ENCODE results near the gene ZNF91. TPM values are rescaled to one million over a fixed set of nuclear protein-coding genes. Genes with fewer than 3 reads are reported as not detected.
"Not testable (repeated sequence)": the region's sequence is repeated elsewhere in the genome, so short reads cannot be mapped to it uniquely, and the experiment has no call there.

ZNF91 gene
- total RNA-seq, 1 donor from 2014 or later = 7.9 TPM

- H3K4me3 ChIP-seq (ENCODE audit: low read depth, low read length) = no peak overlapping the region
- TF ChIP-seq CTCF (IDR thresholded peaks at IDR 0.05; ENCODE audit: insufficient read depth, low read length, severe bottlenecking) = no peak
- FAIRE-seq (no peak), DNase-seq (ENCODE audit: low read depth) (no peak)
- peaks cover 10% of the 10 kb centered on the region for H3K36me3 ChIP-seq (ENCODE audit: control insufficient read depth, insufficient read depth, low read length)
- no peaks in the 10 kb centered on the region for H3K27me3 ChIP-seq (ENCODE audit: control insufficient read depth, insufficient read depth, low read length)
These were observed 12.3 kb downstream of the ZNF91 start for GRCh38 chr19:23382955-23383354.

GRCh38 chr19:23381114-23381513 is 14.2 kb downstream of the ZNF91 start:
- FAIRE-seq (no peak), DNase-seq (ENCODE audit: low read depth) (no peak)
- H3K36me3 ChIP-seq (ENCODE audit: control insufficient read depth, insufficient read depth, low read length) = peaks cover 10% of the 10 kb centered on the region
- no peak for TF ChIP-seq CTCF (IDR thresholded peaks at IDR 0.05; ENCODE audit: insufficient read depth, low read length, severe bottlenecking)
- H3K4me3 ChIP-seq (ENCODE audit: low read depth, low read length) = no peak overlapping the region
- no peaks in the 10 kb centered on the region for H3K27me3 ChIP-seq (ENCODE audit: control insufficient read depth, insufficient read depth, low read length)

- H3K36me3 ChIP-seq (ENCODE audit: control insufficient read depth, insufficient read depth, low read length); H3K4me3 ChIP-seq (ENCODE audit: low read depth, low read length); FAIRE-seq; H3K27me3 ChIP-seq (ENCODE audit: control insufficient read depth, insufficient read depth, low read length); DNase-seq (ENCODE audit: low read depth): not testable (repeated sequence)
These were observed 15.6 kb downstream of the ZNF91 start for GRCh38 chr19:23379671-23380070.

- FAIRE-seq = no peak
- Histone ChIP-seq H3K4me3 (ENCODE audit: low read depth, low read length) (no peak overlapping the region), H3K36me3 (ENCODE audit: control insufficient read depth, insufficient read depth, low read length) (peaks cover 8% of the 10 kb centered on the region), H3K27me3 (ENCODE audit: control insufficient read depth, insufficient read depth, low read length) (no peaks in the 10 kb centered on the region)
- TF ChIP-seq CTCF (IDR thresholded peaks at IDR 0.05; ENCODE audit: insufficient read depth, low read length, severe bottlenecking) = no peak
- no peak for DNase-seq (ENCODE audit: low read depth)
These were observed 16.3 kb downstream of the ZNF91 start for GRCh38 chr19:23378948-23379347.

GRCh38 chr19:23377276-23377675 is 18.0 kb downstream of the ZNF91 start:
- FAIRE-seq (no peak), DNase-seq (ENCODE audit: low read depth) (no peak)
- TF ChIP-seq CTCF (IDR thresholded peaks at IDR 0.05; ENCODE audit: insufficient read depth, low read length, severe bottlenecking) = no peak
- no peak overlapping the region for H3K4me3 ChIP-seq (ENCODE audit: low read depth, low read length)
- no peaks in the 10 kb centered on the region for H3K27me3 ChIP-seq (ENCODE audit: control insufficient read depth, insufficient read depth, low read length)
- peaks cover 10% of the 10 kb centered on the region for H3K36me3 ChIP-seq (ENCODE audit: control insufficient read depth, insufficient read depth, low read length)

GRCh38 chr19:23366437-23366836 is 28.8 kb downstream of the ZNF91 start:
- no peak for DNase-seq (ENCODE audit: low read depth)
- no peak for FAIRE-seq
- no peaks in the 10 kb centered on the region for H3K27me3 ChIP-seq (ENCODE audit: control insufficient read depth, insufficient read depth, low read length)
- H3K36me3 ChIP-seq (ENCODE audit: control insufficient read depth, insufficient read depth, low read length) = peaks cover 5% of the 10 kb centered on the region
- H3K4me3 ChIP-seq (ENCODE audit: low read depth, low read length) = no peak overlapping the region
- no peak for TF ChIP-seq CTCF (IDR thresholded peaks at IDR 0.05; ENCODE audit: insufficient read depth, low read length, severe bottlenecking)

GRCh38 chr19:23366031-23366430 is 29.2 kb downstream of the ZNF91 start:
- DNase-seq (ENCODE audit: low read depth); H3K27me3 ChIP-seq (ENCODE audit: control insufficient read depth, insufficient read depth, low read length); FAIRE-seq; H3K36me3 ChIP-seq (ENCODE audit: control insufficient read depth, insufficient read depth, low read length); H3K4me3 ChIP-seq (ENCODE audit: low read depth, low read length): not testable (repeated sequence)

Measured in bronchial epithelial cell (primary cell).